Measurements from ENCODE around the gene TMEM62. TPM values are rescaled to one million over a fixed set of nuclear protein-coding genes. Genes with fewer than 3 reads are reported as not detected.

TMEM62 gene
- total and polyA plus RNA-seq, 2 experiments from 2014 or later = 17.3 to 34.0 TPM

DNA sequence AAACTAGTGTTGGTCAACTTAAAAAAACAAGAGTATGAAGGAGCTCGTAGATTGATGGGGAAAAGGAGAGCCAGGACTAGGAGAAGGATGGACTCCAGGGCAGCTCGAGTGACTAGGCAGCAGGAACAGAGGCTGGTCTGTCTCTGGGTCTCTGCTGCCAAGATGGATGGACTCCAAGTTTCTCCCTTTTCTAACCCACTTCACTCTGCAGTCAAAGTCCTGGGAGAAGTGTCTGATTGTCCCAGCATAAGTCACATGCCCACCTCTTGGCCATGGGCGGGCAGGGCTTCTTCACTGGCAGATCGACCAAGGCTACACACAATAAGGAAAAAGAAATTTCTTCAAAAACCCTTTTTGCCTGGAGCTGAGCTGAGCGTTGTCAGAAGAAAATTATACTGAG lies 96.6 kb downstream of the TMEM62 start:
- WGBS (ENCODE audit: low lambda C conversion rate, missing lambda C conversion rate) = 89% methylated on average over 5 of the region's 5 CpGs
- no peak for TF ChIP-seq EZH2 (IDR thresholded peaks at IDR 0.05; ENCODE audit: borderline replicate concordance)
- no peak for TF ChIP-seq CTCF (IDR thresholded peaks at IDR 0.05; ENCODE audit: poor library complexity)
- TF ChIP-seq EZH2phosphoT487 (IDR thresholded peaks at IDR 0.05; ENCODE audit: low read depth, severe bottlenecking, unreplicated experiment) = no peak
- Histone ChIP-seq H2AFZ (no peak overlapping the region), H3K79me2 (no peaks in the 10 kb centered on the region), H3K9me2 (replicated peaks; ENCODE audit: insufficient read depth) (no peaks in the 10 kb centered on the region), H3K27ac (no peak overlapping the region), H3K9me3 (ENCODE audit: low read depth) (no peaks in the 10 kb centered on the region), H3K36me3 (replicated peaks; ENCODE audit: insufficient read depth, low read depth) (no peaks in the 10 kb centered on the region), H3K4me1 (ENCODE audit: insufficient read depth) (no peaks in the 10 kb centered on the region), H3K4me3 (no peak overlapping the region), H4K20me1 (ENCODE audit: insufficient read depth, poor library complexity, severe bottlenecking) (no peaks in the 10 kb centered on the region), H3K4me2 (no peak overlapping the region), H3K27me3 (no peaks in the 10 kb centered on the region)
- DNase-seq (ENCODE audit: low spot score) = no peak

GRCh38 chr15:43230640-43231115 lies 97.3 kb downstream of the TMEM62 start:
- H4K20me1 ChIP-seq (ENCODE audit: insufficient read depth, poor library complexity, severe bottlenecking) = no peaks in the 10 kb centered on the region

GRCh38 chr15:43232289-43232874 lies 99.0 kb downstream of the TMEM62 start:
- Histone ChIP-seq H3K36me3 (replicated peaks; ENCODE audit: insufficient read depth, low read depth) (no peaks in the 10 kb centered on the region), H3K9me2 (replicated peaks; ENCODE audit: insufficient read depth) (no peaks in the 10 kb centered on the region), H3K9me3 (ENCODE audit: low read depth) (no peaks in the 10 kb centered on the region), H3K79me2 (no peaks in the 10 kb centered on the region), H3K4me3 (no peak overlapping the region), H3K27ac (no peak overlapping the region), H4K20me1 (ENCODE audit: insufficient read depth, poor library complexity, severe bottlenecking) (no peaks in the 10 kb centered on the region), H2AFZ (no peak overlapping the region), H3K4me2 (no peak overlapping the region), H3K4me1 (ENCODE audit: insufficient read depth) (no peaks in the 10 kb centered on the region), H3K27me3 (no peaks in the 10 kb centered on the region)
- TF ChIP-seq CTCF (IDR thresholded peaks at IDR 0.05; ENCODE audit: poor library complexity) (no peak), EZH2phosphoT487 (IDR thresholded peaks at IDR 0.05; ENCODE audit: low read depth, severe bottlenecking, unreplicated experiment) (no peak), EZH2 (IDR thresholded peaks at IDR 0.05; ENCODE audit: borderline replicate concordance) (no peak)
- WGBS (ENCODE audit: low lambda C conversion rate, missing lambda C conversion rate) = 84% methylated on average over 3 of the region's 3 CpGs
- DNase-seq (ENCODE audit: low spot score) = no peak

More at GRCh38 chr15:43230640-43231115, 97.3 kb downstream of the TMEM62 start:
- Histone ChIP-seq H3K79me2 (no peaks in the 10 kb centered on the region), H3K27ac (no peak overlapping the region), H2AFZ (no peak overlapping the region), H3K4me3 (no peak overlapping the region), H3K4me1 (ENCODE audit: insufficient read depth) (no peaks in the 10 kb centered on the region), H3K4me2 (no peak overlapping the region), H3K9me3 (ENCODE audit: low read depth) (no peaks in the 10 kb centered on the region), H3K9me2 (replicated peaks; ENCODE audit: insufficient read depth) (no peaks in the 10 kb centered on the region), H3K27me3 (no peaks in the 10 kb centered on the region), H3K36me3 (replicated peaks; ENCODE audit: insufficient read depth, low read depth) (no peaks in the 10 kb centered on the region)
- TF ChIP-seq EZH2 (IDR thresholded peaks at IDR 0.05; ENCODE audit: borderline replicate concordance) (no peak), EZH2phosphoT487 (IDR thresholded peaks at IDR 0.05; ENCODE audit: low read depth, severe bottlenecking, unreplicated experiment) (no peak), CTCF (IDR thresholded peaks at IDR 0.05; ENCODE audit: poor library complexity) (no peak)
- 74% methylated on average over 2 of the region's 2 CpGs for WGBS (ENCODE audit: low lambda C conversion rate, missing lambda C conversion rate)
- no peak for DNase-seq (ENCODE audit: low spot score)

Small RNA genes within 50 kb of the gene (small RNA-seq; reads per million reads assigned to genes)
- not detected for gene AC068724.2

Other genes with a start within 250 kb of the TMEM62 start
- 7.7 and 8.5 TPM in 2 replicates for gene TTBK2, start 212.8 kb upstream of the TMEM62 start, total RNA-seq
- 3.5 and 3.8 TPM in 2 replicates for gene TTBK2, start 212.8 kb upstream of the TMEM62 start, polyA plus RNA-seq
- 31.0 and 32.5 TPM in 2 replicates for gene UBR1, start 27.5 kb upstream of the TMEM62 start, total RNA-seq
- gene UBR1, start 27.5 kb upstream of the TMEM62 start, polyA plus RNA-seq = 11.9 and 14.8 TPM in 2 replicates
- 56.7 and 60.3 TPM in 2 replicates for gene CCNDBP1, start 51.8 kb downstream of the TMEM62 start, total RNA-seq
- 53.2 and 53.5 TPM in 2 replicates for gene CCNDBP1, start 51.8 kb downstream of the TMEM62 start, polyA plus RNA-seq
- gene EPB42, start 87.4 kb downstream of the TMEM62 start, total RNA-seq = 0.24 and 1.00 TPM in 2 replicates
- gene EPB42, start 87.4 kb downstream of the TMEM62 start, polyA plus RNA-seq = 0.47 and 0.57 TPM in 2 replicates
- not detected in 2 replicates for gene TGM5, start 133.3 kb downstream of the TMEM62 start, total RNA-seq
- gene TGM5, start 133.3 kb downstream of the TMEM62 start, polyA plus RNA-seq = not detected in 2 replicates
- gene TGM7, start 168.7 kb downstream of the TMEM62 start, total RNA-seq = not detected in 2 replicates
- gene TGM7, start 168.7 kb downstream of the TMEM62 start, polyA plus RNA-seq = not detected in 2 replicates
- gene LCMT2, start 197.0 kb downstream of the TMEM62 start, total RNA-seq = 9.1 and 12.6 TPM in 2 replicates
- gene LCMT2, start 197.0 kb downstream of the TMEM62 start, polyA plus RNA-seq = 6.1 and 6.3 TPM in 2 replicates
- gene ZSCAN29, start 237.5 kb downstream of the TMEM62 start, total RNA-seq = 29.8 and 30.3 TPM in 2 replicates
- gene ZSCAN29, start 237.5 kb downstream of the TMEM62 start, polyA plus RNA-seq = 6.1 and 9.8 TPM in 2 replicates
- 12.0 and 13.4 TPM in 2 replicates for gene TUBGCP4, start 237.5 kb downstream of the TMEM62 start, total RNA-seq
- 9.5 and 17.2 TPM in 2 replicates for gene TUBGCP4, start 237.5 kb downstream of the TMEM62 start, polyA plus RNA-seq

Data from hepatocyte (in vitro differentiated cells).